GM21786 (cell line): ENCODE measurements around the gene SLC16A5.

Experiments
- ATAC-seq: cut with Tn5 transposase; IDR thresholded peaks from one replicate; pipeline ENCODE4 v1.9.1; 2021; ENCODE audit not compliant: unreplicated experiment

Gene SLC16A5

GRCh38 chr17:75084039-75084660, 3.6 kb upstream of the SLC16A5 start:
- ATAC-seq = no peak

DNA sequence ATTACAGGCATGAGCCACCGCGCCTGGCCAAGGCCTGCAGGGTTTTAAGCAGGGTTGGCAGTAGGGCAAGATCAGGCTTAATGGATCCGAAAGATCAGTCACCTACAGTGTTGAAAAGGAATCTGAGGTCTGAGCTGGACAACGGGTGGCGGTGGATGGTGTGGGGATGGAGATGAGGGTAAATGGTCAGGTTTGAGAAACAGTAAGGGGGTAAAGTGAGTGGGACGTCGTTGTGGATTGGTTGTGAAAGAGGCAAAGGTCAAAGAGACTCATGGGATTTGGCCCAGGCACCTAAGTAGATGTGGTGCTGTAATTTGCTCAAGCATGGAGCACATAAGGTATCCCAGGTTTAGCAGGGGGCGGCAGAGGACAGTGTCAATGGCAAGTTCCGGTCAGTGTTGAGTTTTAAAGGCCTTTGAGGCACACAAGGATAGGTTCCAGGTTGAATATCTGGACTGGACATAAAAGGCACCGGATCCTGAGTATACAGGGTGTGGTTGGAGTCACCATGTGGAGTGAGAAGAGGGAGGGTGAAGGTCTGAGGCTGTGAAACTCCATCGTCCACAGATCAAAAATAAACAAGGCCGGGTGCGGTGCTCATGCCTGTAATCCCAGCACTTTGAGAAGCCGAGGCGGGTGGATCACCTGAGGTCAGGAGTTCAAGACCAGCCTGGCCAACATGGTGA, 1.1 kb upstream of the SLC16A5 start:
- no peak for ATAC-seq

DNA sequence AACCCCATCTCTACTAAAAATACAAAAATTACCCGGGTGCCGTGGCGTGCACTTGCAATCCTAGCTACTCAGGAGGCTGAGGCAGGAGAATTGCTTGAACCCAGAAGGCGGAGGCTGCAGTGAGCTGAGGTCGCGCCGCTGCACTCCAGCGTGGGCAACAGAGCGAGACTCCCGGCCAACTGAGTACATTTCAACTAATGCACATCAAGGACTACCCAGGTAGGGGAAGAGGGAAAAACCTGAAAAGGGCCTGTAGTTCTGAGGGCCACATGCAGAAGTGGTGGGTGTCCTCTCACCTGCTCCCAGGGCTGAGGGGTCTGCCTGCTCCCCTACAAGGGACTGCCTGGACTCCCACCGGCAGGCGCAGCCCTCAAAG, 584 bp upstream of the SLC16A5 start:
- ATAC-seq = no peak

DNA sequence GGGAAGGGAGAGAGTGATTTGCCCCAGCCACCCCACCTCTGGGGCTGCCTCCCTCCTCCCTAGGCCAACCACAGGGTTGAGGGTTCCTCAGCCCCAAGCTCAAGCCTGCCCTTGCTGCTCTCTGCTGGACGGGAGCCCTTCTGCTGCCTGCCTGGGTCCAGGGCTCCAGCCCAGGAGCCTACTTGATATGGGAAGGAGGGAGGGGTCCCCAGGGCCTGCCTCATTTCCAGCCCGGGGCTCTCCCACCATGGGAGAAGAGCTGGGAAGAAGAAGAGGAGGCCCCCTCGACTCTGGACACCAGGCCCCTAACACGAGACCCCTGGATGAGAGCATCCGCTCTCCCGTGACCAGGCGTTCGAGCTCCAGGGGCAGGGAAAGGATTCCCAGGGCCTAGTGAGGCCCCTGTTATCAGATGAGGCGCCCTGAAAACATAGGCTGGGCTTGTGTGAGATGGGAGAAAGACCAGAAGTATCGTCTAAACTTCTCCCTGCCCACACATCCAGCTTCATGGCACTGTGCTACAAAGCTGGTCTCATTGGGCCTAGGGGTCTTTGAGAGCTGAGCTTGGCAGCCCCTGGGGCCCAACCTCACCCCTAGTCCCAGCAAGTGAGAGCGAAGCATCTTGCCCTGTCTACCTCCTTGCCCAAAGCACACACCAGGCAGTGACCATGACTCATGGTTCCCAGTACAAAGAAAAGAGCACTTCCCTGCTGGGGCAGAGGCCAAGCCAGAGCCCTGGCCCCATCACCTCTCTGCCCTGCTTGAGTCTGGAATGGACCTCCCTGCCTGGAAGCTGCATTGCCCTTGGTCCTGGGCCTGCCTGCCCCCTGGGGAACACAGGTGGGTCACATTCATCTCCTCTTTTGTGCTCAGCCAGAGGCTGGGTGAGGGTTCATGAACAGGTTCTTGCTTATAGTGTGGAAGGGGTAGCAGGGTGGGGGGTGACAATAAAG, 987 bp downstream of the SLC16A5 start:
- no peak for ATAC-seq

GRCh38 chr17:75090871-75091854, 3.4 kb downstream of the SLC16A5 start:
- no peak for ATAC-seq

GRCh38 chr17:75091855-75092327, 4.1 kb downstream of the SLC16A5 start:
- no peak for ATAC-seq

- ATAC-seq = no peak
These were observed 5.9 kb downstream of the SLC16A5 start for GRCh38 chr17:75093548-75094158.

DNA sequence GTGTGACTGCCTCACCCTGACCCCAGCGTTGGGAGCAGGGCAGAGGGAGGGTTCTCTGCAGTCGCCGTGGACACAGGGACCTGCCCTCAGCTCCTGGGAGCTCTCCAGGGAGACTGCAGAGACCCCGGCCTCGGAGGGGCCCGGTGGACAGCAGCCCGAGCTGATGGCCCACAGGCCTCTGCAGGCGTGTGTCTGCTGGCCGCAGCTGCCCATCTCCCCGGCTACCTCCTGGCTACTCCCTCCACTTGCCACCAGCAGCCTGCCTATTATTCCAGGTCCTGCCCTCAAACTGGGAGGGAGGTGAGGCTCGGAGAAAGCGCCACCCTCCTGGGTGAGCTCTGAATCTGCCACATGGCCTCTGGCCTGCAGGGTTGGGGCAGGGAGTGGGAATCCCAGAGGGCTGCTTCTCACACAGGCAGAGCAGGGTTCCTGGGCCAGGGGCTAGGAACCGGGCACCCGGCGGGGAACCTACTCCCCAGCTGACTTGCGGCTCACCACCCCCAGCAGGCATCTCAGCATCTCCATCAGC, 7.2 kb downstream of the SLC16A5 start:
- no peak for ATAC-seq

DNA sequence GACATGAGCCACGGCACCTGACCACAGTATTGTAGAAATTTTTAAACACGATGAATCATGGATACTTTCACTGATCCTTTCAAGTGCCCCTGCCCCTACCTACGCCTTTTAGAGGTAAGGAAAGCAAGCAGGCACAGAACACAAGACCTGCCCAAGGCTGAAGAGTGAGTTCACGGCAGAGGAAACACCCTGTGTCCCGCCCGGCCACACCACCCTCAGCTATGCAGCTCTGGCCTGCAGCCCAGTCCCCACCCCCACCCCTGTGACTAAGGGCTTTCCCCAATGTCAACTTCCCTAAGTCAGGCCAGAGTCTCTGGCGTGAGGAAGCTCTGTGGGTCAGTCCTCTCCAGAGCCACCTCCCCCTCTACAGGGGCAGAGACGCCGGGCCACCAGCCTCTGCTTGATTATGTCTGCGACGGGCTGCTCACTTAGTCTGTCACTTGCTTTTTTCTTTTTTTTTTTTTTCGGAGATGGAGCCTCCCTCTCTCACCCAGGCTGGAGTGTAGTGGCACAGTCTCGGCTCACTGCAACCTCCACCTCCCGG, 8.4 kb downstream of the SLC16A5 start:
- ATAC-seq = no peak

GRCh38 chr17:75097865-75098264, 10.1 kb downstream of the SLC16A5 start:
- no peak for ATAC-seq

DNA sequence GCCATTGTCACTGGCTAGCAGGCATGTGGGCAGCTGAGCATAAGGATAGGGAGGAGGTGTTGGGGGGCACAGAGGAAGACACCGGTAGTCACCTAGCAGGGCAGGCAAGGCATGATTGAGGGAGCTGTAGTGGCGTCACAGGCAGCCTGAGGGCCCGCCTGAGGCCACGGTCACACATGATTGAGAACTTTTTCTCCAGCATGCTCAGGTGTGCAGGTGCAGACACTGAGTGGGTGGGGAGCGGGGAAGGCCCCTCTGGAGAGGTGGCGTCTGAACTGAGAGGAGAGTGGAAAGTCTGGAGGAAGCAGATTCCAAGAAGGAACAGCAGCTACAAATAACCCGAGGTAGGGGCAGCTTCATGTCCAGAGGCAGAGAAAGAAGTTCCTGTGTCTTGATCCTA, 11.1 kb downstream of the SLC16A5 start:
- ATAC-seq = no peak

DNA sequence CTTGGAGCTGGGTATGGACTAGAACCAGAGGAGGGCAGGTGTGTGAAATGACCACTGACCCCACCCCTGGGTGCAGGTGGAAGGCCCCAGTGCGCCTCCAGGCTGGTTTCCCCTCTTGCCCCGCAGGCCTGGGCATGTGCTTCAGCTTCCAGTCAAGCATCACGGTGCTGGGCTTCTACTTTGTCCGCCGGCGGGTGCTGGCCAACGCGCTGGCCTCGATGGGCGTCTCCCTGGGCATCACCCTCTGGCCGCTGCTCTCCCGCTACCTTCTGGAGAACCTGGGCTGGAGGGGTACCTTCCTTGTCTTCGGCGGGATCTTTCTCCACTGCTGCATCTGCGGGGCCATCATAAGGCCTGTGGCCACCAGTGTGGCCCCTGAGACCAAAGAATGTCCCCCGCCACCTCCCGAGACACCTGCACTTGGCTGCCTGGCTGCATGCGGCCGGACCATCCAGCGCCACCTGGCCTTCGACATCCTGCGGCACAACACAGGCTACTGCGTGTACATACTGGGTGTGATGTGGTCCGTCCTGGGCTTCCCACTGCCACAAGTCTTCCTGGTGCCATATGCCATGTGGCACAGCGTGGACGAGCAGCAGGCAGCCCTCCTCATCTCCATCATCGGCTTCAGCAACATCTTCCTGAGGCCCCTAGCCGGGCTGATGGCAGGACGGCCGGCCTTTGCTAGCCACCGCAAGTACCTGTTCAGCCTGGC, 12.3 kb downstream of the SLC16A5 start:
- ATAC-seq = no peak

GRCh38 chr17:75102385-75102821, 14.6 kb downstream of the SLC16A5 start:
- no peak for ATAC-seq

DNA sequence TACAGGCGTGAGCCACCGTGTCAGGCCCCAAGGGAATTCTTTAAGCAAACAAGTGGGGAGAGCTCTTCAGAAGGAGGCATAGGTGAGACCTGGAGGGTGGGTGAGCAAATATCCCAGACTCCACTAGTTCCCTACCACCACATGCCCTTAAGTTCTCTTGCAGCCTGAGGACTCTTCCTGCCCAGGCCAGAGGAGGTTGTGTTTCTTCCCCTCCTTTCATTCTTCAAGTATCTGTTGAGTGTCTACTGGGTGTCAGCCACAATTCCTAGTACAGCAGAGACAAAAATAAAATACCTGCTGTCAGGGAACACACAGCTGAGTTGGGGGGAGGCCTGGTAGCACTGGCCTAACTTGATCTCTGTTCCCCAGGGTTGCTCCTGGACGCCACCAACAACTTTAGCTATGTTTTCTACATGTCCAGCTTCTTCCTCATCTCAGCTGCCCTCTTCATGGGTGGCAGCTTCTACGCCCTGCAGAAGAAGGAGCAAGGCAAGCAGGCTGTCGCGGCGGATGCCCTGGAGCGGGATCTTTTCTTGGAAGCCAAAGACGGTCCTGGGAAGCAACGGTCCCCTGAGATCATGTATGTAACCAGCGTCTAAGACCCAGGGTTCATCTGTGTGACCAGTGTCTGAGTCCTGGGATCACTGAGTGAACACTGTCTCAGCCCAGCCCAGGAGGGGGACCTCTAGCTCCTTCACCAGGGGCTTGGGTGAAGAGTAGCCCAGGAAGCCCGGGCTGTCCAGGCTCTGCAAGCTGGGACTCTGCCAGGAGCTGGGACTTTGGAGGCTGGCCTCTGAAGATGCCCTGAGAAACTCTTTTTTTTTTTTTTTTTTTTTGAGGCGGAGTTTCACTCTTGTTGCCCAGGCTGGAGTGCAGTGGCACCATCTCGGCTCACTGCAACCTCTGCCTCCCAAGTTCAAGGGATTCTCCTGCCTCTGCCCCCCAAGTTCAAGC, 16.1 kb downstream of the SLC16A5 start:
- ATAC-seq = no peak

GRCh38 chr17:75105126-75106080, 17.6 kb downstream of the SLC16A5 start:
- ATAC-seq = no peak

DNA sequence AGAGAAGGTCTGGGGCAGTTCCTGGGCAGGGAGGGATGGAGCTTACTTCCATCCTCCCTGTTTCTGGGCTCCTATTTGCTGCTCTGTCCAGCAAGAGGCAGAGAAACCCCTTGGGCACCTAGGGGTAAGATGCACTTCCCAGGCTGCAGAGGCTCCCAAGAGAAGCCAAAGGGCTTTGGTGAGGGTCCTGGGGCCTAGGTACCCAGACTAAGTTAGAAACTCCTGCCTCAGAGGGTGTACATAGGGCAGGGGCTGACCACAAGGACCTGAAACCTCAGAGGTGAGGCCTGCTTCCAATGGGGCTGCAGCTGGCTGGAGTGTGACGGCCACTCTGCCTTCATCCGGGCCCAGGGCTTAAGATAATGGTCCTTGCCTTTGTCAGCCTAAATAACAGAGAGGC, 20.4 kb downstream of the SLC16A5 start:
- ATAC-seq = no peak

GRCh38 chr17:75109046-75109406, 21.3 kb downstream of the SLC16A5 start:
- ATAC-seq = no peak
